ENCODE results near the gene CAMK1D. TPM values are rescaled to one million over a fixed set of nuclear protein-coding genes. Genes with fewer than 3 reads are reported as not detected.

Gene CAMK1D
- total and polyA plus RNA-seq, 9 donors = 1.8 to 11.7 (median 5.5) TPM

DNA sequence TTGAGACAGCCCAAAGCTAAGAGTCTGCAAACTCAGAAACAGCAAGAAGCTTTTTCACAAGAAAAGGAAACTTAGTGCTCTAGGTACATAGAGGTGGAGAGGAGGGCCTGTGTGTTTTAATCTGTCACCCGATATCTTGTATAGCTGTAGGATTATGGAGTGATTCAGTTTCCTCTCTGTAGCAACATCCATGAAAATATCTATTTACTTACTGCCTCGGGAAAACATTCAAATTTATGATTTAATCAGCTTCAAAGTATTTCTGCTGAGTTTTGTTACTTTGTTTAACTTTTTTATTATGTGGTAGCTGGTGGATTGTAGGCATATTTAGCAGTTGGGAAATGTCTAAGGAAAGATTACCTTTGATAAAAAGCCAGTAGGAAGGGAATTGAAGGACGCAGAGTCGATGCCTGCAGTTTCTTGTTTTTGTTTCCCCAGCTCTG is 360.2 kb downstream of the CAMK1D start:
- 10 to 15% (median 14%) methylated on average over 4 of the region's 4 CpGs for WGBS, 3 donors
- peaks cover 9% of the 10 kb centered on the region for H3K4me1 ChIP-seq (ENCODE audit: insufficient read depth)
- no peak for DNase-seq
- peak overlapping the region in 1 of 2 donors; percentile 29 for H3K27ac ChIP-seq
- TF ChIP-seq, protein P1, sequence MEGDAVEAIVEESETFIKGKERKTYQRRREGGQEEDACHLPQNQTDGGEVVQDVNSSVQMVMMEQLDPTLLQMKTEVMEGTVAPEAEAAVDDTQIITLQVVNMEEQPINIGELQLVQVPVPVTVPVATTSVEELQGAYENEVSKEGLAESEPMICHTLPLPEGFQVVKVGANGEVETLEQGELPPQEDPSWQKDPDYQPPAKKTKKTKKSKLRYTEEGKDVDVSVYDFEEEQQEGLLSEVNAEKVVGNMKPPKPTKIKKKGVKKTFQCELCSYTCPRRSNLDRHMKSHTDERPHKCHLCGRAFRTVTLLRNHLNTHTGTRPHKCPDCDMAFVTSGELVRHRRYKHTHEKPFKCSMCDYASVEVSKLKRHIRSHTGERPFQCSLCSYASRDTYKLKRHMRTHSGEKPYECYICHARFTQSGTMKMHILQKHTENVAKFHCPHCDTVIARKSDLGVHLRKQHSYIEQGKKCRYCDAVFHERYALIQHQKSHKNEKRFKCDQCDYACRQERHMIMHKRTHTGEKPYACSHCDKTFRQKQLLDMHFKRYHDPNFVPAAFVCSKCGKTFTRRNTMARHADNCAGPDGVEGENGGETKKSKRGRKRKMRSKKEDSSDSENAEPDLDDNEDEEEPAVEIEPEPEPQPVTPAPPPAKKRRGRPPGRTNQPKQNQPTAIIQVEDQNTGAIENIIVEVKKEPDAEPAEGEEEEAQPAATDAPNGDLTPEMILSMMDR (IDR thresholded peaks at IDR 0.05) = no peak
- TF ChIP-seq EP300 (IDR thresholded peaks at IDR 0.05) = no peak
- TF ChIP-seq POLR2A (IDR thresholded peaks at IDR 0.05) = no peak
- no peaks in the 10 kb centered on the region for H3K27me3 ChIP-seq
- no peak overlapping the region for H3K4me3 ChIP-seq
- intact Hi-C loops (cut with DNase I) = loop anchor here in 1 of 4 donors (10.0 kb wide), 1 partner anchor 355 kb away; no protein-coding TSS in a partner anchor
- H3K9me3 ChIP-seq = no peaks in the 10 kb centered on the region
- no peaks in the 10 kb centered on the region for H3K36me3 ChIP-seq

DNA sequence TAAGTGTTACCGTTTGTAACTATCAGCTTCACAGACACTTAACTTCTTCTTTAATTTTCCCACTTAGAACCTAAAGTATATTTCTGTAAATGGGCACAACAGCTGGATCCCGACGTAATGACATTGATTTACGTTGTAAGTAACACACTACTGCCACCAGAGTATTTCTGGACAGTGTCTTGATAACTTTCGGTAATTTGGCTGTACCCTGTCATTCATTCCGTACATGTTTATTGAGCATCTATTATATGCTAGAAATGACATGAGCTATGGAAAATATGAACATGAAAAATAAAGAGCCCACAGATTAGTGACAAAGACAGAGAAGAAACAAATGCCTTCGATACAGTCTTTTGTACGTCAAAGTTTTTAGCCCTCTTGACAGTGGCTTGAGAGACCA is 360.8 kb downstream of the CAMK1D start:
- Histone ChIP-seq H3K27ac (no peak overlapping the region), H3K9me3 (no peaks in the 10 kb centered on the region), H3K27me3 (no peaks in the 10 kb centered on the region), H3K4me1 (ENCODE audit: insufficient read depth) (peaks cover 9% of the 10 kb centered on the region), H3K36me3 (no peaks in the 10 kb centered on the region), H3K4me3 (no peak overlapping the region)
- WGBS, 3 donors = 82 to 85% (median 83%) methylated on average over 8 of the region's 8 CpGs
- intact Hi-C loops (cut with DNase I) = loop anchor here (2.0 to 10.0 kb wide), 6 partner anchors 195 to 448 kb away; no protein-coding TSS in a partner anchor
- no peak for DNase-seq
- TF ChIP-seq, protein P1 (IDR thresholded peaks at IDR 0.05) = no peak
- no peak for TF ChIP-seq EP300 (IDR thresholded peaks at IDR 0.05)
- no peak for TF ChIP-seq POLR2A (IDR thresholded peaks at IDR 0.05)

DNA sequence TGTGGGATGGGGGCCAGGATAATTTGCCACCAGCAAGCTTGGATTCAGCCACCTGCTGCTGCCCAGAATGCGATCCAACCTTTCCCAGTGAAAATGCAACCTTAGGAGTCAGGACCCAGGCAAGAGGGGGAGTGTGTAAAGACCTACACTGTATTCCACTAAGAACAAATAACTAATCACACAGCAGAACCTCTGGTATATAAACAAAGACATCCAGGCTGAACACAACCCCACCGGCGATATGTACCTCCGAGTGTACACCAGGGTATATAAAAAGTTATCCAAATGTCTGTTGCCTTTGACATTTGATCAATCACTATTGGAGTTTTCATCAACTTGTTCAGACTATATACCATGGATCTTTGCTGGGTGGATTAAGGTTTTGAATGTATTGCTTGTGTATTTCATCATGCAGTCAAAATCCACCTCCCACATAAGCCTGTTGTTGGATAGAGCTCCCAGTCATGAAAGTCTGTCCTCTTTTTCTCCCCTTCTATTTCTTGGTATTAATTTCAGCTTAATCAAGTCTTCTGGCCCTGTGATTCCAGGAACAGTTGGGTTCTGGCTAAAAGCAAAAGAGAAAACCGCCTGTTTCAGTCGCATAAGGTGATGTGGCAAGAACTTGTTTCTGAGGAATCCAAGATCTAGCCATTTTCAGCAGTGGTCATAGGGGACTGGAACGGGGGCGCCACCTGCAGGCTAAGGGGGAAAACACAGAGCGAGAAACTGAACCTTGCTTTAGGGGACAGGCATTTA is 361.4 kb downstream of the CAMK1D start:
- intact Hi-C loops (cut with DNase I) = loop anchor here (2.0 to 10.0 kb wide), 6 partner anchors 194 to 448 kb away; no protein-coding TSS in a partner anchor
- WGBS, 3 donors = 43 to 45% (median 43%) methylated on average over 9 of the region's 9 CpGs

DNA sequence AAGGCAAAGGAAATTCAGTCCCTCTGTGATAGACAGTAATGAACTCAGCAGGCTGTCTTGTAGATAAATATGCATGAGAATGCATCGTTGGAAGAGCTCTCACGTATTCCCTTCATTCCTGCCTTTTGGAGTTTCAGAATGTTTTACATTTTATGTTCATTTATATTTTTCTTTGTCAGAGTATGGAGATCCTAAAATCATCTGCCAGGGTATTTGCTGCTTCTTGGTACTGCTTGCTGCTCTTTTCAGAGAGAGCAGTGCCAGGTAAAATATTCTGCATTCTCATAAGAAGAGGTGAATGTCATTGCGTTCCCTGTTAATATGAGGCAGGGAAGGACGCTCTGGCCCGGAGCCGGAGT is 362.0 kb downstream of the CAMK1D start:
- peaks cover 9% of the 10 kb centered on the region for H3K4me1 ChIP-seq (ENCODE audit: insufficient read depth)
- DNase-seq = no peak
- WGBS, 3 donors = 68 to 70% (median 68%) methylated on average over 6 of the region's 6 CpGs
- no peaks in the 10 kb centered on the region for H3K27me3 ChIP-seq
- intact Hi-C loops (cut with DNase I) = loop anchor here (2.0 to 10.0 kb wide), 6 partner anchors 193 to 449 kb away; no protein-coding TSS in a partner anchor
- H3K4me3 ChIP-seq = no peak overlapping the region
- TF ChIP-seq POLR2A (IDR thresholded peaks at IDR 0.05) (no peak), EP300 (IDR thresholded peaks at IDR 0.05) (no peak)
- TF ChIP-seq, protein P1 (IDR thresholded peaks at IDR 0.05) = no peak
- no peaks in the 10 kb centered on the region for H3K9me3 ChIP-seq
- H3K36me3 ChIP-seq = no peaks in the 10 kb centered on the region
- H3K27ac ChIP-seq = no peak overlapping the region

More for the DNA sequence above, 361.4 kb downstream of the CAMK1D start:
- Histone ChIP-seq H3K4me1 (ENCODE audit: insufficient read depth) (peaks cover 9% of the 10 kb centered on the region), H3K4me3 (no peak overlapping the region), H3K36me3 (no peaks in the 10 kb centered on the region), H3K27me3 (no peaks in the 10 kb centered on the region), H3K27ac (peak overlapping the region in 1 of 2 donors; percentile 37), H3K9me3 (no peaks in the 10 kb centered on the region)
- TF ChIP-seq EP300 (IDR thresholded peaks at IDR 0.05) (no peak), POLR2A (IDR thresholded peaks at IDR 0.05) (peak; percentile 28)
- TF ChIP-seq, protein P1 (IDR thresholded peaks at IDR 0.05) = peak; percentile 67 to 87 (median 82)
- peak; percentile 62 to 87 (median 82) for DNase-seq
